Breast epithelium (tissue), 3 donors: ENCODE data around the gene ME3.

Source experiments
- POLR2A ChIP-seq: fragments of 450-650 bp; IDR thresholded peaks from one replicate; pipeline ENCODE4 v1.6.1; 2016; ENCODE audit warnings: antibody characterized with exemption, mild to moderate bottlenecking, moderate library complexity
- POLR2AphosphoS5 ChIP-seq, 3 donors: sonication (generic); formaldehyde crosslinking; IDR thresholded peaks; one replicate each; pipeline ENCODE4 v1.6.1; 2017; ENCODE audit warnings: antibody characterized with exemption in 3 of 3
- TF ChIP-seq, protein P1 (sequence below), 3 donors: fragments of 450-650 bp; IDR thresholded peaks; one replicate each; pipeline ENCODE4 v1.5.1; 2016 to 2017; ENCODE audit warnings: antibody characterized with exemption in 3 of 3, mild to moderate bottlenecking in 3 of 3, moderate library complexity in 3 of 3

DNA sequence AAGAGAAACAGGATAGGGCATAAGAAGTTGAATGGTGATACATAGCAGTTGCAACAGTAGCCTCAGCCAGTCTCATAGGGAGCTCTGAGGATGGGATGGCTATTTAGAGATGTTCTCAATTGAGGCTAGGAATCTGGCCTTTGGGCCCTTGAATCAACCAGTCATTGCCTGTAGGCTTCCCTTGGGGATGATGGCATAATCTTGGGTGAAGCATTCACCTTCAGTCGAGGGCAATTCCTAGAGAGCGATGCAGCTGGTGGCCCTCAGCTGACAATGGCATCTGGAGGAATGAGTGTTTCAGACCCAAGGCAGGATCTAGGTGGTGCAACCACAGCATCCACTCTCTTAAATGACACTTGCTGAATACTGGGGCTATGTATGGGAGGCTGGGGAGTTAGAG, 236.7 kb downstream of the ME3 start:
- no peak for TF ChIP-seq POLR2A
- no peak for TF ChIP-seq POLR2AphosphoS5 (IDR thresholded peaks at IDR 0.05)
- TF ChIP-seq, protein P1, sequence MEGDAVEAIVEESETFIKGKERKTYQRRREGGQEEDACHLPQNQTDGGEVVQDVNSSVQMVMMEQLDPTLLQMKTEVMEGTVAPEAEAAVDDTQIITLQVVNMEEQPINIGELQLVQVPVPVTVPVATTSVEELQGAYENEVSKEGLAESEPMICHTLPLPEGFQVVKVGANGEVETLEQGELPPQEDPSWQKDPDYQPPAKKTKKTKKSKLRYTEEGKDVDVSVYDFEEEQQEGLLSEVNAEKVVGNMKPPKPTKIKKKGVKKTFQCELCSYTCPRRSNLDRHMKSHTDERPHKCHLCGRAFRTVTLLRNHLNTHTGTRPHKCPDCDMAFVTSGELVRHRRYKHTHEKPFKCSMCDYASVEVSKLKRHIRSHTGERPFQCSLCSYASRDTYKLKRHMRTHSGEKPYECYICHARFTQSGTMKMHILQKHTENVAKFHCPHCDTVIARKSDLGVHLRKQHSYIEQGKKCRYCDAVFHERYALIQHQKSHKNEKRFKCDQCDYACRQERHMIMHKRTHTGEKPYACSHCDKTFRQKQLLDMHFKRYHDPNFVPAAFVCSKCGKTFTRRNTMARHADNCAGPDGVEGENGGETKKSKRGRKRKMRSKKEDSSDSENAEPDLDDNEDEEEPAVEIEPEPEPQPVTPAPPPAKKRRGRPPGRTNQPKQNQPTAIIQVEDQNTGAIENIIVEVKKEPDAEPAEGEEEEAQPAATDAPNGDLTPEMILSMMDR (IDR thresholded peaks at IDR 0.05), result no peak
